RWPE2 (cell line): ENCODE measurements around the gene SEC24C.

ENCODE experiments used
- ATAC-seq: fragments of 200-7000 bp; cut with Tn5 transposase; 3 replicates; pipeline ENCODE4 v1.9.1; 2021; ENCODE audit warnings: low read depth
- DNase-seq: peaks from one replicate; pipeline ENCODE4 v3.0.0-alpha.2; 2020; ENCODE audit warnings: low spot score
- H3K27ac ChIP-seq: fragments of 450-650 bp; 2 replicates; pipeline ENCODE4 v1.5.1; 2017; ENCODE audit warnings: mild to moderate bottlenecking; ENCODE audit not compliant: poor library complexity, severe bottlenecking
- H3K27me3 ChIP-seq: fragments of 250-450 bp; sonication (Bioruptor Pico); 2 replicates; pipeline ENCODE4 v1.5.1; 2021; ENCODE audit warnings: mild to moderate bottlenecking, moderate library complexity; ENCODE audit not compliant: insufficient read depth, poor library complexity, severe bottlenecking
- H3K36me3 ChIP-seq: fragments of 250-450 bp; sonication (Bioruptor Pico); 2 replicates; pipeline ENCODE4 v1.5.1; 2020; ENCODE audit warnings: low read depth, mild to moderate bottlenecking, moderate library complexity
- H3K4me1 ChIP-seq: fragments of 250-450 bp; sonication (Bioruptor Pico); 2 replicates; pipeline ENCODE4 v1.5.1; 2021; ENCODE audit warnings: mild to moderate bottlenecking, moderate library complexity; ENCODE audit not compliant: insufficient read depth, poor library complexity, severe bottlenecking
- H3K4me3 ChIP-seq: fragments of 250-450 bp; sonication (Bioruptor Pico); 2 replicates; pipeline ENCODE4 v1.5.1; 2021; ENCODE audit warnings: mild to moderate bottlenecking, moderate library complexity; ENCODE audit not compliant: severe bottlenecking
- H3K9me3 ChIP-seq: fragments of 250-450 bp; sonication (Bioruptor Pico); 2 replicates; pipeline ENCODE4 v1.5.1; 2021; ENCODE audit warnings: mild to moderate bottlenecking, moderate library complexity; ENCODE audit not compliant: severe bottlenecking
- CTCF ChIP-seq: fragments of 450-650 bp; IDR thresholded peaks from one replicate; pipeline ENCODE4 v1.5.1; 2017; ENCODE audit warnings: mild to moderate bottlenecking, moderate library complexity; ENCODE audit not compliant: poor library complexity, severe bottlenecking

SEC24C gene

GRCh38 chr10:73818402-73818801 lies 74.2 kb downstream of the SEC24C start:
- Histone ChIP-seq H3K27me3 (no peaks in the 10 kb centered on the region), H3K4me3 (no peak overlapping the region), H3K27ac (peak overlapping the region; percentile 84), H3K9me3 (no peaks in the 10 kb centered on the region), H3K4me1 (peaks cover 27% of the 10 kb centered on the region), H3K36me3 (peaks cover 17% of the 10 kb centered on the region)
- no peak for TF ChIP-seq CTCF
- no peak for DNase-seq
- no peak for ATAC-seq

- no peak for TF ChIP-seq CTCF
- Histone ChIP-seq H3K36me3 (peaks cover 17% of the 10 kb centered on the region), H3K27ac (peak overlapping the region; percentile 84), H3K27me3 (no peaks in the 10 kb centered on the region), H3K4me3 (no peak overlapping the region), H3K9me3 (no peaks in the 10 kb centered on the region), H3K4me1 (peaks cover 27% of the 10 kb centered on the region)
- ATAC-seq: no peak
- no peak for DNase-seq
Measured at GRCh38 chr10:73819081-73819480, 74.9 kb downstream of the SEC24C start.

- Histone ChIP-seq H3K27me3 (no peaks in the 10 kb centered on the region), H3K36me3 (peaks cover 17% of the 10 kb centered on the region)
- ATAC-seq: peak; percentile 74
Measured at GRCh38 chr10:73819513-73820093, 75.4 kb downstream of the SEC24C start.

More at GRCh38 chr10:73819513-73820093, 75.4 kb downstream of the SEC24C start:
- no peak for DNase-seq
- H3K4me3 ChIP-seq: no peak overlapping the region
- peak; percentile 52 for TF ChIP-seq CTCF
- peak overlapping the region; percentile 84 for H3K27ac ChIP-seq
- H3K4me1 ChIP-seq: peaks cover 27% of the 10 kb centered on the region
- no peaks in the 10 kb centered on the region for H3K9me3 ChIP-seq
